ENCODE data around the gene MCC.

Gene MCC

GRCh38 chr5:113057557-113057984, 430.7 kb downstream of the MCC start:
- H3K4me3 ChIP-seq (ENCODE audit: low read depth, low read length) = no peak overlapping the region
- ChIA-PET CTCF (interaction anchor here (0.8 kb wide), 1 partner anchor 24 kb away, joined by 4 read pairs; no protein-coding TSS in a partner anchor), POLR2A (no interaction called here)
- no peak for DNase-seq (ENCODE audit: low read depth, low spot score)
- TF ChIP-seq, protein P1, sequence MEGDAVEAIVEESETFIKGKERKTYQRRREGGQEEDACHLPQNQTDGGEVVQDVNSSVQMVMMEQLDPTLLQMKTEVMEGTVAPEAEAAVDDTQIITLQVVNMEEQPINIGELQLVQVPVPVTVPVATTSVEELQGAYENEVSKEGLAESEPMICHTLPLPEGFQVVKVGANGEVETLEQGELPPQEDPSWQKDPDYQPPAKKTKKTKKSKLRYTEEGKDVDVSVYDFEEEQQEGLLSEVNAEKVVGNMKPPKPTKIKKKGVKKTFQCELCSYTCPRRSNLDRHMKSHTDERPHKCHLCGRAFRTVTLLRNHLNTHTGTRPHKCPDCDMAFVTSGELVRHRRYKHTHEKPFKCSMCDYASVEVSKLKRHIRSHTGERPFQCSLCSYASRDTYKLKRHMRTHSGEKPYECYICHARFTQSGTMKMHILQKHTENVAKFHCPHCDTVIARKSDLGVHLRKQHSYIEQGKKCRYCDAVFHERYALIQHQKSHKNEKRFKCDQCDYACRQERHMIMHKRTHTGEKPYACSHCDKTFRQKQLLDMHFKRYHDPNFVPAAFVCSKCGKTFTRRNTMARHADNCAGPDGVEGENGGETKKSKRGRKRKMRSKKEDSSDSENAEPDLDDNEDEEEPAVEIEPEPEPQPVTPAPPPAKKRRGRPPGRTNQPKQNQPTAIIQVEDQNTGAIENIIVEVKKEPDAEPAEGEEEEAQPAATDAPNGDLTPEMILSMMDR (IDR thresholded peaks at IDR 0.05; ENCODE audit: insufficient read depth, low read length, missing control alignments) = no peak

DNA sequence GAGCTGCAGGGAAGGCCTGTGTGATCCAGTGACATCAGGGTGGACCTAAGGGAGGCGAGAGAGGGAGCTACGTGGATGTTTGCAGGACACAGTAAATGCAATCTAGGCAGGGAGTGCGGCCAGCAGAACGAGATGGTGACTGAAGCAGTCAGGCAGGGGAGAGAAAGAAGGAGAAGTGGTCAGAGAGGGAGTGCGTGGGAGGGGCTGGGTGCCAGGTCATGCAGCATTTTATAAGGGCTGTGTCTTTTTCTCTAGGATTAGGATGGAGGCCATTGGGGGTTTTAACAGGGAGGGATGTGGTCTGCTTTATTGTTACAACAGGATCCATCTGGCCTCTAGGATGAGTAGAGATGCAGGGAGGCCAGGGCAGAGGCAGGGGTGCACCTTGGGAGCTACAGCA, 431.3 kb downstream of the MCC start:
- H3K4me3 ChIP-seq (ENCODE audit: low read depth, low read length) = no peak overlapping the region
- DNase-seq (ENCODE audit: low read depth, low spot score) = no peak
- ChIA-PET POLR2A (no interaction called here), CTCF (interaction anchor here (0.8 kb wide), 1 partner anchor 24 kb away, joined by 4 read pairs; no protein-coding TSS in a partner anchor)
- TF ChIP-seq, protein P1 (IDR thresholded peaks at IDR 0.05; ENCODE audit: insufficient read depth, low read length, missing control alignments) = no peak

GRCh38 chr5:113054899-113055298, 433.4 kb downstream of the MCC start:
- TF ChIP-seq, protein P1 (IDR thresholded peaks at IDR 0.05; ENCODE audit: insufficient read depth, low read length, missing control alignments) = no peak
- ChIA-PET POLR2A (no interaction called here), CTCF (no interaction called here)

DNA sequence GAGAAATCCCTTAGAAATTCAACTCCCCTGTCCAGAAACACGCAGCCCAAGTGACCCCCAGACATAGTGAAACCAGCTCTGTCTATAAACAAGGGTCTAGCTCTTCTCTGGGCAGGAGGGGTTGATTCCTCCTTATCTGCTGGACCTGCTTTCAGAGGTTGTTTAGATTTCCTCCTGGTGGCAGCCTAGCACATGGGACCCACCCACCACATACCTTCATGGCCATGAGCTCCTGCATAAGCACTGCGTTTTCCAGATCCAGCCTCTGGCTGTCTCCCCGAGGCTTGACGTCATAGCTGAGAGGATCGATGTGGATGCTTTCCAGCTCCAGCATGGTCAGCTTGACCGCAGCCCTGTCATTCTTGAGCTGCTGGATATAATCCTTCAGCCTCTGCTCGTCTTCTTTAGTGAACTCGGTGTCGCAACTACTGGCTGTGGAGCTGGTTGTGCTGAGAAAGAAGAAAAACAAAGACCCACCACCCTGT, 434.7 kb downstream of the MCC start:
- TF ChIP-seq, protein P1 (IDR thresholded peaks at IDR 0.05; ENCODE audit: insufficient read depth, low read length, missing control alignments) = no peak
- ChIA-PET POLR2A (no interaction called here), CTCF (interaction anchor here (1.3 kb wide), 1 partner anchor 57 kb away, joined by 4 read pairs; no protein-coding TSS in a partner anchor)
- no peak for DNase-seq (ENCODE audit: low read depth, low spot score)
- no peak overlapping the region for H3K4me3 ChIP-seq (ENCODE audit: low read depth, low read length)

More at GRCh38 chr5:113054899-113055298, 433.4 kb downstream of the MCC start:
- H3K4me3 ChIP-seq (ENCODE audit: low read depth, low read length) = no peak overlapping the region
- no peak for DNase-seq (ENCODE audit: low read depth, low spot score)

DNA sequence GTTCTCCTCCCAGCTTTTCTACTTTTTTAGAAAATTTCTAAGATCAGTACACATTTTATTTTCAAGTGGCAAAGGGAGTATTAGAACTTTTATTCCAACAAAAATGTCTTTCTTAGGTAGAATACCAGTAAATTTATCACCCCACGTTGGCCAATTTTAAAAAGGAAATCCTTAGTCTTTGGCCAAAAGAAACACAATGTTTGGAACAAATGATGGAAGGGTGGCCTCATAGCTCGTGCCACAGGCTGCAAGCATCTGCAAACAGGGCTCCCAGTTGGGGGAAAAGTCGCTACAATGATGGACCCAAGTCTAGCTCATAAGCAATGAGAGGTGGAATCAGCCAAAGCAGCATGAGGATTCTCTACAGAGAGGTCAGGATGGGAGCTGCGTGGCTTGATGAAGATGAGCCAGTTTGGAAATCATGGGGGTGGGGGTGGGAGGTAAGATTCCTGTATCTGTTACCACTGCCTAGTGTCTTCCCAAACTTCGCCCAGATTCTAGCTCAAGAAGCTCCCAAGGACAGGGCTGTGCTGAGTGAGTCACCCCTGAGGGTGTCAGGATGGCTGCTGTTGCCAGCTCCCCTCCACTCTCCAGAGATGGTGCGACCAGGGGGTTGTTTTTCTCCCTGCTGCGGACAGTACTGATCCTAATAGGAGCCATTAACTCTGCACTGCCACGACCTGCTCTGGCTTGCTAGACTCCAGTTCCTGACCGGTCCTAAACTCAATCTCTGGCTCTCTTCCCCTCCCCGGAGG, 436.0 kb downstream of the MCC start:
- no peak overlapping the region for H3K4me3 ChIP-seq (ENCODE audit: low read depth, low read length)
- TF ChIP-seq, protein P1 (IDR thresholded peaks at IDR 0.05; ENCODE audit: insufficient read depth, low read length, missing control alignments) = no peak
- DNase-seq (ENCODE audit: low read depth, low spot score) = no peak
- CTCF ChIA-PET = interaction anchor here (0.6 to 1.1 kb wide), 2 partner anchors 19 to 56 kb away, joined by 3 to 4 read pairs; no protein-coding TSS in a partner anchor
- POLR2A ChIA-PET = interaction anchor here (0.7 kb wide), 1 partner anchor 52 kb away, joined by 3 read pairs; no protein-coding TSS in a partner anchor

- CTCF ChIA-PET = interaction anchor here (0.7 to 1.1 kb wide), 3 partner anchors 55 to 461 kb away, joined by 3 to 4 read pairs (median 3); no protein-coding TSS in a partner anchor
- POLR2A ChIA-PET = no interaction called here
- no peak for DNase-seq (ENCODE audit: low read depth, low spot score)
- TF ChIP-seq, protein P1 (IDR thresholded peaks at IDR 0.05; ENCODE audit: insufficient read depth, low read length, missing control alignments) = no peak
- no peak overlapping the region for H3K4me3 ChIP-seq (ENCODE audit: low read depth, low read length)
Measured at GRCh38 chr5:113050721-113051382, 437.4 kb downstream of the MCC start.
